Stimulated activated naive CD8-positive, alpha-beta T cell treated with anti-CD3 and anti-CD28 coated beads, Interleukin-15, Interleukin-2, amounts not matched to agents 100 U/mL and 50 U/mL, for 24 hours (primary cell): ENCODE measurements around the gene ST6GALNAC2.

Experiments
- ATAC-seq: fragments of 150-1000 bp; cut with Tn5 transposase; one replicate; pipeline ENCODE4 v1.10.0; 2021
- DNase-seq: peaks from one replicate; pipeline ENCODE4 v3.0.0; 2021

Gene ST6GALNAC2

DNA sequence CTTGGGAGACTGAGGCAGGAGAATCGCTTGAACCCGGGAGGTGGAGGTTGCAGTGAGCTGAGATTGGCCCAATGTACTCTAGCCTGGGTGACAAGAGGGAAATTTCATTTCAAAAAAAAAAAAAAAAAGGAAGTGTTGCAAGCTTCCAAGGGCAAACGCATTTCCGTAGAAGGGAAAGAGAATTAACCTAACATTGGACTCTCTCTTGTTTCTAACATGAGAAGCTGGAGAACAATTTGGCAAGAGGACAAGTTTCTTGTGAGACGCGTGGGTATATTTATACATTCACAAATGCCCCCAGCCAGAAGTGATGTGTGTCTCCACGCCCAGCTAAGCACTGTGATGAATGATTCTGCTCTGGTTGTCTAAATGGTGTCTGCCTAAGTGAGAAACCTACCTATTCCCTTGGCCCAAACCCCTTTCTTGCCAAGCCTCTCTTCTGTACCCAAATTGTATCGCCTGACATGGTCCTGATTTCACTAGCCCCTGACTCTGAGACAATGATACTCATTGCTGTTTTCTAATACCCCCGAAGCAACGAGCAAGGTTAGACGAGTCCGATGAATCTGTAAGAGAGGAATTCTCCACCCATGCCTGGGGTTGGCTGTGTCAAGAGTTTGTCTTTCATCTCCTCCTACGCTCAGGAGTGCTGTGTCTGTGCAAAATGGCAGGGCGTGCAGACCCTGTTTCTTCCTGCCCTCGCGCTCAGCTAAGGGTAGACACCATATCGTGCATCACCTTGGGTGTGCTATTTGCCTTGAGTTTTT lies 14.2 kb upstream of the ST6GALNAC2 start:
- no peak for DNase-seq

GRCh38 chr17:76598004-76598439 lies 12.4 kb upstream of the ST6GALNAC2 start:
- DNase-seq, result no peak
- ATAC-seq, result no peak

More for the DNA sequence above, 14.2 kb upstream of the ST6GALNAC2 start:
- ATAC-seq, result no peak

DNA sequence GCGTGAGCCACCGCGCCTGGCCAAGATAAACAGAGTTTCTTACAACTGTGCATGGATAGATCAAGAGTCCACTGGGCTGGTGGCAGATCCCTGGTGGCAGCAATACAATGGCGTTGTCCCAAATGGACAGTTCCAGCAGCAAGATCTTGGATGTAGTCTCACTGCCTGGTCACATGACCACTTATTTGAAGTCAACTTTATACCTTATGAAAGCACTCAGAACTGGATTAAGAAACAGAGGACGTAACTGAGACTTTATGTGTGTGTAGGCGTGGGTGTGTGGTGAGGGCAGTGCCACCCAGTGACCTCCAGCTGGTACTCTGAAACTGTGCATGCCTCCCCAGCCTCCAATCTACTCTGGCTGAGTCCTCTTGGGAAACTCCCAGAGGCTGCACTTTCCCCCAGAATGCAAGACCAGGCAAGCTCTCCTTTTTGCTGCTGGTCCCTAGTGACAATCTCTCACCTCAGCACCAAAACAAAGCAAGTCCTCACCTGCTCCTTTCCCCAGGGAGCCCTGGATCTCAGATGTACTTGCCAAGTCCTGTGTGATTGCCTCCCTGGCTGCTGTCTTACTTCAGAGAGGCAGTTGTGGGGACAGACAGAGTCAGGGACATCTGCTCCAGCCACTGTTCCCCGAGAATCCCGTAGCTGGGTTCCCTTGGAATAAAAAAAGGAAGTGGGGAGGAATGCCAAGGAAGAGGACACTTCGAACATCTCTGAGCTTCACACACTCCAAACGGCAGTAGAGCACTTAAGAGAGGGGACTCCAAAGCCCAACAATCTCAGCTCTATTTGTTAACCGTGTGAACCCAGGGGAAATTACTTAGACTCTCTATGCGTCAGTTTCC lies 11.7 kb upstream of the ST6GALNAC2 start:
- no peak for ATAC-seq
- no peak for DNase-seq

- DNase-seq (no peak), ATAC-seq (no peak)
Observed at GRCh38 chr17:76594690-76595089, 9.0 kb upstream of the ST6GALNAC2 start.

- no peak for ATAC-seq
Observed at GRCh38 chr17:76593959-76594358, 8.3 kb upstream of the ST6GALNAC2 start.

GRCh38 chr17:76593384-76593826 lies 7.7 kb upstream of the ST6GALNAC2 start:
- DNase-seq (no peak), ATAC-seq (no peak)

More at GRCh38 chr17:76593959-76594358, 8.3 kb upstream of the ST6GALNAC2 start:
- DNase-seq, result no peak

DNA sequence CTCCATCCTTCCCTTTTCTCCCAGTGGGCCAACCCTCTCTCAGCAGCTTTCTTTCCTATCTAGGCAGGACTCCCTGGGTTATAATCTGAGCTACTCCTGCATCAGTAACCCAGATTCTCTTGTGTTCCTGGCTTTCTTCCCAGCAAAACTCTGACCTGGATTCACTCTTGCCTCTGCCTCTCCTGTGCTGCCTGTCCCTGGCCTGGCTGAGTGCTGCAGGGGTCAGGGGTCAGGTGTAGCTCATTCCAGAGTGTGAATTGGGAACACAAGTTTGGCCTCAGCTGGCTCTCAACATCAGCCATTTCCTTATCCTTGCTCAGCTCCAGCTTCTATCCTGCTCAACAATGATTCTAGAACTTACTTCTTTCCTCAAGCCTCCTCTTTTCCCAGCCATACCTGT lies 2.5 kb upstream of the ST6GALNAC2 start:
- no peak for ATAC-seq
- DNase-seq, result no peak

- DNase-seq (no peak), ATAC-seq (no peak)
Observed at GRCh38 chr17:76586741-76587487, 1.3 kb upstream of the ST6GALNAC2 start.

- ATAC-seq (no peak), DNase-seq (no peak)
Observed at GRCh38 chr17:76585033-76585648, 519 bp downstream of the ST6GALNAC2 start.

GRCh38 chr17:76584427-76585032 lies 1.1 kb downstream of the ST6GALNAC2 start:
- DNase-seq, result no peak
- ATAC-seq, result no peak

DNA sequence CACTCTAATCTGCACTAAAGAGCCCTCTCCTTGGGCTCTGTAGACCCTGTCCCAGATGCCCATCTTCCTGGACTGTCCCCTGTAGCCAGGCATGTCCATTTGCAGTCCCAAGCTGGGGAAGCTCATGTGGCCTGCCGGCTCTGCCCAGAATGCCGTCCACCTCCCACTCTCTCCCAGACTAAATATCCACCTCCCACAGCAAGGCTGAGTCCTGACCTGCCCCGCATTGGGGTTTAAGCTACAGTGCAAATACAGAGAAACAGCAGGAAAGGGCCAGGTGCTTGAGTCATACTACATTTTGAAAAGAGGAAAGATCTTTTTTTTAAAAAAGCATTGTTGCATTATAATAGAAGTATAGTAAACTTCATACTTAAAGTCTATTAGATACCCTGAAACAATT lies 3.0 kb downstream of the ST6GALNAC2 start:
- DNase-seq (no peak), ATAC-seq (no peak)

DNA sequence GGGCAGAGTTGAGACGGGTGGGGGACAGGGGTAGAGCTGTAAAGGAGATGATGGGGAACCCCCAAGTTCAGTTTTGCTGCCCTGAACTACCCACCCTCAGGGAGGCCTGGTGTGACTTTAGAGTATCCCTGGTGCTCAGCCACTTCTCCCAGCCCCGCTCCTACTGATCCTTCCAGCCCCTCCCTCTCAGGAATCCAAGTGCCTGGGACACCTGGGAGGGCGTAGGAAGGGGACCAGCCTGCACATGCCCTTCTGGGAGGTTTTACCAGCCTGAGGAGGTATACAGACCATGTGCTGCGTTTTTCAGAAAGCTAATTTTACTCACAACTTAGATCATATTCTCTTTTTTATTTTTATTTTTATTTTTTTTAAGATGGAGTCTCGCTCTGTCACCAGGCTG lies 4.1 kb downstream of the ST6GALNAC2 start:
- ATAC-seq, result no peak

DNA sequence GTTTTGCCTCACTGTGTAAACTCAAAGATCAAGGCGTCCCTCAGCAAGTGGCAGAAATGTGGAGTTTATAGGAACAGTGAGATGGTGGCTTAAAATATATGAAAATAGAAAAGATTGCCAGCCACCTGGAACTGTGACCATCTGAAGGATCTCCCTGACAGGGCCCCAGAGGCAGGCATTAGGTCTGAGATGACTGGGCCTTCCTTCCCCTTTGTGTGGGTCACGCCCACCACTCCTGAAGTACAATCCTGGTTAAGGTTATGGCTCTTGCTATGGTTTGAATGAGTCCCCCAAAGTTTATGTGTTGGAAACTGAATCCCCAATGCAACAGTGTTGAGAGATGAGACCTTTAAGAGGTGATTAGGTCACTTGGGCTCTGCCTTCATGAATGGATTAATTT lies 6.4 kb downstream of the ST6GALNAC2 start:
- no peak for DNase-seq
- ATAC-seq, result peak; percentile 61

More for the DNA sequence above, 4.1 kb downstream of the ST6GALNAC2 start:
- no peak for DNase-seq

DNA sequence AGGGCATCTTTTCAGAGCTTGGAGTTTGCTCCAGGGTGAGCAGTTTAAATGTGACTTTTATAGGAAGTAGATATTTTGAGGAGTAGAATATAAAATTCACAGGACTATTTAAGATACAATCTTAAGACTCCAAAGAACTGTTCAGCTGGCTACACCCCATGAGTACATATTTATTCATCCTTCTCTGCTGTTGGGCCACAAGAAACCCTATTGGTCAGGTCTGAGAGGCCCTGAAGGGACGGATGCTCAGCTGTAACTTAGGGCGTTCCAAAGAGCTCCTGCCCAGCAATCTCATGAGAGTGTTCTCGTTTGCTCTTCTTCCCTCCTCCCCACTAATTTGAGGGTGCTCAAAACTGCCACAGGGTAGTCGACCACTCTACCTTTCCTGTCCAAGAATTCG lies 7.3 kb downstream of the ST6GALNAC2 start:
- DNase-seq (no peak), ATAC-seq (no peak)

- ATAC-seq (no peak), DNase-seq (no peak)
Observed at GRCh38 chr17:76577876-76578275, 7.8 kb downstream of the ST6GALNAC2 start.

DNA sequence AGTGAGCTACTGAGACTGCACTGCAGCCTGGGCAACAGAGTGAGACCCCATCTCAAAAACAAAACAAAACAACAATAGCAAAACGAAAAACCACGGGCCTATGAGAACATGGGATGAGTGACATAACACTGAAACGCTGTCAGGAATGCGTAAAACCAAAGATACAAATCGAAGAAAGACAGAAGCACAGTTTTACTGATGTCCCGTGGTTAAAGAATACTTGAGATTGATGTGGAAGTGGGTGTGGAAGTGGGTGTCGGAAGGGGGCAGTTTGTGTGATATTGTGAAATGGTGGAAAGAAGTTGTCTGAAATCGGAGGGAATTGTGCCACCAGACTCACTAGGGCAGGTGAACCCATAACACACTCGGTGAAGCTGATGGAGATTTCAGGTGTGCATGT lies 9.5 kb downstream of the ST6GALNAC2 start:
- ATAC-seq, result no peak

GRCh38 chr17:76575570-76575969 lies 10.1 kb downstream of the ST6GALNAC2 start:
- DNase-seq, result no peak
- ATAC-seq, result no peak

More for the DNA sequence above, 9.5 kb downstream of the ST6GALNAC2 start:
- DNase-seq, result no peak

DNA sequence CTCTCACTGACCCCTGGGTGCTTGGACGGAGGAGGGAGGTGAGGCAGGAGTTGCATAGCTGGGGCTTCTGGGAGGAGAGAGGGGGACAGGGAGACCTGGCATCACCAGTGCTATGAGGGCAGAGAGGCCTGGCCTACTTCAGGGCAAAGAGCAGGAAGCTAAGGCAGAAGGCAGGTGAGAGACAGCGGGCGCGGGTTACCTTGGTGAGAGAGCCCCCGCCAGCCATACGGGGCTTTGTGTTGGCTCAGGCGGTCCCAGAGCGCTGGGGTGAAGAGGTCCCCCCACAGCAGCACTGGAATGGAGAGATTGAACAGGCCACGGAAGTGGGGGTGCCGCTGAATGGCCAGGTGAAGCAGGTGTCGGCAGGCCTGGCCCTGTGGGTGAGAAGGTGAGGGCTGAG lies 11.5 kb downstream of the ST6GALNAC2 start:
- DNase-seq (no peak), ATAC-seq (no peak)

- no peak for ATAC-seq
- DNase-seq, result no peak
Observed at GRCh38 chr17:76573096-76573495, 12.6 kb downstream of the ST6GALNAC2 start.

GRCh38 chr17:76572201-76572910 lies 13.3 kb downstream of the ST6GALNAC2 start:
- ATAC-seq, result no peak
- no peak for DNase-seq
